Activated T-helper 9 cell treated with anti-CD3 and anti-CD28 coated beads, Interleukin-2, amount 50 U/mL, for 16 hours (primary cell): ENCODE results near the gene P3H1.
"Not testable (repeated sequence)": the region's sequence is repeated elsewhere in the genome, so short reads cannot be mapped to it uniquely, and the experiment has no call there.

Source experiments
- DNase-seq: peaks from one replicate; pipeline ENCODE4 v3.0.0-alpha.2; 2020; ENCODE audit warnings: low read depth

The P3H1 gene, protein sequence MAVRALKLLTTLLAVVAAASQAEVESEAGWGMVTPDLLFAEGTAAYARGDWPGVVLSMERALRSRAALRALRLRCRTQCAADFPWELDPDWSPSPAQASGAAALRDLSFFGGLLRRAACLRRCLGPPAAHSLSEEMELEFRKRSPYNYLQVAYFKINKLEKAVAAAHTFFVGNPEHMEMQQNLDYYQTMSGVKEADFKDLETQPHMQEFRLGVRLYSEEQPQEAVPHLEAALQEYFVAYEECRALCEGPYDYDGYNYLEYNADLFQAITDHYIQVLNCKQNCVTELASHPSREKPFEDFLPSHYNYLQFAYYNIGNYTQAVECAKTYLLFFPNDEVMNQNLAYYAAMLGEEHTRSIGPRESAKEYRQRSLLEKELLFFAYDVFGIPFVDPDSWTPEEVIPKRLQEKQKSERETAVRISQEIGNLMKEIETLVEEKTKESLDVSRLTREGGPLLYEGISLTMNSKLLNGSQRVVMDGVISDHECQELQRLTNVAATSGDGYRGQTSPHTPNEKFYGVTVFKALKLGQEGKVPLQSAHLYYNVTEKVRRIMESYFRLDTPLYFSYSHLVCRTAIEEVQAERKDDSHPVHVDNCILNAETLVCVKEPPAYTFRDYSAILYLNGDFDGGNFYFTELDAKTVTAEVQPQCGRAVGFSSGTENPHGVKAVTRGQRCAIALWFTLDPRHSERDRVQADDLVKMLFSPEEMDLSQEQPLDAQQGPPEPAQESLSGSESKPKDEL

DNA sequence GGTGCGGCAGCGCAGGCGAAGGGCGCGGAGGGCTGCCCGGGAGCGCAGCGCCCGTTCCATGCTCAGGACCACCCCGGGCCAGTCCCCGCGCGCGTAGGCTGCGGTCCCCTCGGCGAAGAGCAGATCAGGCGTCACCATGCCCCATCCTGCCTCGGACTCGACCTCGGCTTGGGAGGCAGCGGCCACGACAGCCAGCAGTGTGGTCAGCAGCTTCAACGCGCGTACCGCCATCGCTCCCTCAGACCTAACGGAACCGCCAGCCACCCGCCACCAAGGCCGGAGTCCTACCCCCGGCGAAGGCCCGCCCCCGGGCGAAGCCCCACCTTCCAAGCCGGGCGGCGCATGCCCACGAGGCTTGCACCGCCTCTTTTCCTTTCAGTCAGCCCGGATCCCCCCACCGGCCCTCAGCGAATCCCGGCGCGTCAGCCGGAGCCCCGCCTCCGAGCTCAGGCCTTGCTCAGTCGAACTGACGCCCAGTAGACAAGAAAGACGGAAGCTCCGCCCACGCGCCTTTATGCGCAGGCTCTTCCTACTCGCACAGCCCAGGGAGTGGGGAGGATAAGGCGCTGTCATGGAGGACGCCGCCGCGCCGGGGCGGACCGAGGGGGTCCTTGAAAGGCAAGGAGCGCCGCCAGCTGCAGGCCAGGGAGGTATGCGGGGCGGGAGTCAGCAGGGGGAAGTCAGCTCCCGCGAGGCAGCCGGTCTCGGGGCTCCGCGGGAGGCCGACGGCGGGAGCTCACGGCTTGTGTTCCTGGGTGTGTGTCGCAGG lies at the start of gene P3H1, which contains the start of gene C1orf50:
Gene P3H1 (minus strand): TSS at position 288 of the 769 bp plus-strand sequence. CDS start 57 bp downstream, at position 231.
Gene C1orf50 (plus strand): TSS at position 509 of the 769 bp plus-strand sequence. CDS start 63 bp downstream, at position 572.
- DNase-seq = peak; percentile 100

GRCh38 chr1:42815941-42816584 lies 49.2 kb upstream of the P3H1 start:
- no peak for DNase-seq

GRCh38 chr1:42814815-42815214 lies 48.0 kb upstream of the P3H1 start:
- not testable (repeated sequence) for DNase-seq

DNA sequence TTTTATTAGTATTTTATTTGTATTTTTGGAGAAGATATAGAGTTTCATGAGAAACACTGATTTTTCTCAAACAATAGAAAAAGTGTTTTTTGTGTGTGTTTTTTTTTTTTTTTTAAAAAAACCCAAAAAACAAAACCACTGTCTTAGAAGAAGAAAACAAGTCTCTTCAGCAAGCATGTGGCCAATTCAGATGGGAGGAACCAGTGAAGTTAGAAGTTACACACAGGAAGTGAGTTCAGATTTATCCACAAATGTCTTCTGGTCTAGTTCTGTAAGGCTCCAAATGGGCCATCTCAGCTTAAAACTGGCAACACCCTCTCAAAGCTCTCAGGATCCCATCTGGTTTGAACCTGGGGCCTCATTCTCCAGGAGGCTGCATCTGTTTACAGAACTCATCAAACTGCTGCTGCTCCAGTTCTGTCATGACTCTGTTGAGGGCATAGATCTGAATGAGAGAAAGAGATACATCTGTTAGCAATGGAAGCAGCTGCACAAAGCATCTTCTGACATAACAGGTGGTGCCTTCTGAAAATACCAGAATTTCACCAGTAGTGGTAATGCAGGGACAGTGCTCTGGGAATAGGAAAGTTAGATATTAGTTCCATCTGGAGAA lies 40.3 kb upstream of the P3H1 start:
- no peak for DNase-seq

- no peak for DNase-seq
Observed at GRCh38 chr1:42806593-42806992, 39.8 kb upstream of the P3H1 start.

DNA sequence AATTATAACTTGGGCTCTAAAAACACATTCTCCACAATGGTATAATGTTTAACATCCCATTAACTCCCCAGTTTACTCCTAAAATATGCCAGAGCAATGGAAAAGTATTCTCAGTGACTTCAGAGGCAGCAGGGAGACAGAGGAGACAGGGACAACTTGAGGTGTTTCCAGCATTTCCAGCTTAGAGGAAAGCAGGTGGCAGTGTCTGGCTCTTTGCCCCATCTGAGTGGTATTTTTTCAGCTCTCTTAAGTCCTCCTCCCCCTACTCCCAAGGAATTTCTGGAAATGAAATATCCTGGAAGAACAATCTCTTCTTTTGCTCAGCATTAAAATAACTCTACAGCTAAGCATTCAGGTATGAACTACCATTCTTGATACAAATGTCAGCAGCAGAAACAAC lies 39.3 kb upstream of the P3H1 start:
- no peak for DNase-seq

GRCh38 chr1:42801832-42802473 lies 35.1 kb upstream of the P3H1 start:
- DNase-seq = no peak

DNA sequence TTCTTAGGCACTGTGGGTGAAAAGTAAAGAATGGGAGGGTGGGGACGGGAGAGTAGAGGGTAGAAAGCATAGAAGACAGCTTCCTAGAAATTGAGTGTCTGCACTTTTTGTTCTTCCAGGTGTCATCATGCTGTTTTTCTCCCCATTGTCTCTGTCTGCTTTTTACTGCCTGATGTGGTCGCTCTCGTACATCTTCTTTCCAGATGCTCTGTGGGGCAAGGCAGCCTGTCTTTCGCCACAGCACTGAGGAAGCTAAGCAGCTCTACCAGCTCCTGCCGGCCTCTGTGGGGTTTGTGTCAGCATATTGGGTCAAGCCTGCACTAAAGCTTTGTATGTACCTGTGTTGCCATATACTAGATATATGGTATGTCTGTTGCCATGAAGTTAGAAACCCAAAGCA lies 31.2 kb upstream of the P3H1 start:
- no peak for DNase-seq

DNA sequence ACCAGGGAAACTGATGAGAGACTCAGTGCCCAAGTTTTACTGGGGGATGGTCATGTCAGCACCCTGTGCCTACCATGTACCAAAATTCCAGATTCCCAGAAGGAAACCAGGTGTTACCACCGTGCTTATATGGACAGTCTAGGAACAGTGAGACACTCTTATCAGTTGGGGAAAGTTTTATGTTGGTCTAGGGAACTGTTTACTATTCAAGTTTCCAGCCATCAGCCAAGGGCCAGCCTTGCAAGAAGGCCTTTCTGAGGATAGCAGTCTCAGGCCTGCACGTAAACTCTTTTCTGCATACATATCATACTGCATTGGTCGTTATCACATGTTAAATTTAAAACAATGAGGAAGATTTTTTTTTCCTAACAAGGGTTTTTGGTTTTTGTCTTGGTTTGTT lies 30.6 kb upstream of the P3H1 start:
- no peak for DNase-seq

GRCh38 chr1:42793824-42794223 lies 27.0 kb upstream of the P3H1 start:
- no peak for DNase-seq

GRCh38 chr1:42788021-42788420 lies 21.2 kb upstream of the P3H1 start:
- no peak for DNase-seq

DNA sequence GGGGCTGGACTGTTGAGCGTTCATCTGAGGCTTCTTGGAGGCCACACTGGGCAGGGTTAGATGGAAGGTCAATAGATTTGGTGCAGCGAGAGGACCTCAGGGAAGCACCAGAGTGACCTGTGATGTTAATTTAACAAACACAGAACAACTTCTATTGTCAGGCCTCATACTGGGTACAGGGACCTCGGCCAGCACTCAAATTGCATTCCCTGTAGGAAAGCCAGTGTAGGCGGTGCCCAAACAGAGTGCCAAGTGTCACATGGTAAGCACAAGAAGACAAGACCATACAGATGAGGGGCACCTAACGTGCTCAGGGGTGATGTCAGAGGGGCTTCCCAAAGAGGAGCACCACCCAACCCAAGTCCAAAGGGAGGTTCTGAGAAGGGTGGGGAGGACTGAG lies 19.3 kb upstream of the P3H1 start:
- DNase-seq = no peak

DNA sequence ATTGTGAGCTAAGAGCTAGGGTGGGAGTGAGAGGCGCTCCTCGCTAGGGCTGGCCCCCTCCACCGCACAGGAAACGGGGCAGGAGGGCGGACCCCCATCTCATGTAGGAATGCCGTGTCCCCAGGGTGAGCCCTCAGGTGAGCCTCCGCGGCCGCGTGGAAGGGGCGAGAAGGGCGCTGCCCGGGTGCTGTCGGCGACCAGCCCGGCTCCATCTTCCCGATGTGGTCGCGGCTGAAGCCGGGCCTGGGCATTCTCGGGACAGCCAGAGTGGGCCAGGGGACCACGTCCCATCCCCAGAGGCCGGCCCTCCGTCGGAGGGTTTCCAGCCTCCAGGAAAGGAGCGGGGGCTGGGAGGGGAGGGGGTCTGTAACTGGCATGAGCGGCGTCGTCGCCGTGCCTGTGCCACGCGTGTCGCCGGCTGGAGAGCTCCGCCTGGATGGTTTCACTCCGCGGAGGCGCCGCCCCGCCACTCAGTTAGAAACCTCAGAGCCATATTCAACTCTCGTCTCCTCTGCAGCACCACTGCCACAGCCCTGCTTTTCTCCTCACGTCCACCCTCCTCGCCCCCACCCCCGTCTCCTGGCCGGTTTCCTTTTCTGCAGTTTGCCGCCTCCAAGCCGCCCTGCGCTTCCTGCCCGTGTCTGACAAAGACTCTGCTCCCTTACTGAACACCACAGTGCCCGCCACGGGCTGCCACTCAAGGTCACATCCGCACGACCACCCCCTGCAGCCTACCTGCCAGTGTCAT lies 18.3 kb upstream of the P3H1 start, which contains the start of gene TMEM269:
Gene TMEM269 (plus strand): TSS at position 46 of the 748 bp plus-strand sequence. CDS start 4,903 bp downstream, outside the sequence.
- DNase-seq = no peak

DNA sequence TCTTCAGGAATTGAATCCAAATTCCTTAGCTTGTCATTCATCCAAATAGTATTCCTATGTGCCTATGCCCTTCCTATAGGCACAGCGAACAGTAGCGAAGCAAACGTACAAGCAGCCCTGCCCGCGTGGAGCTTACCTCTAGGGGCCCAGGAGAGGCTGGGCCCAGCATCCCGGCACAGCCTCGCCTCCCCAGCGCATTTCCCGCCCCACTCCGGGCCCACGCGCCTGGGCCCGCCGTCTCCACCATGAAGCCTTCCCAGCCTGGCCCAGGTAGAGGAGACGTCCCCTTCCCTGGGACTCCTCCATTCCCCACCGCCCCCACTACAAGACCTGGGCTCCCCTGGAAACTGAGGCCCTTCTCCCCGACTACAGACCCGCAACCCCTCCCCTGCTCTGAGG lies 17.7 kb upstream of the P3H1 start:
- DNase-seq = no peak

DNA sequence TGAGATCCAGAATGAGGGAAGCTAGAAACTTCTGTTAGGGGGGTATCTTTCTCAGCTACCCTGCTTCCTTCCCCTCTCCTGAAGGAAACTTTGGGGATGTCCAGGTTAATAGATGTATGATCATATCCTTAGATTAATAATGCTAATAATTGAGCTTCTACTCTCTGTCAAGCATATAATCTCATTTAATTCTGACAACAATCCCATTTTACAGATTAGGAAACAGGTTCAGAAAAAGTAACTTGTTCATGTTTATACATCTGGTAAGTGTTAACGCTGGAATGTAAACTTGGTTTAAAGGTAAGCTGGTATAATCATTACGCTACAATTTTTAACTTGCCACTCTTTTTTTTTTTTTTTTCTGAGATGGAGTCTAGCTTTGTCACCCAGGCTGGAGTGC lies 16.3 kb upstream of the P3H1 start:
- no peak for DNase-seq

- no peak for DNase-seq
Observed at GRCh38 chr1:42780176-42780575, 13.3 kb upstream of the P3H1 start.

GRCh38 chr1:42779725-42780124 lies 12.9 kb upstream of the P3H1 start:
- DNase-seq = no peak

DNA sequence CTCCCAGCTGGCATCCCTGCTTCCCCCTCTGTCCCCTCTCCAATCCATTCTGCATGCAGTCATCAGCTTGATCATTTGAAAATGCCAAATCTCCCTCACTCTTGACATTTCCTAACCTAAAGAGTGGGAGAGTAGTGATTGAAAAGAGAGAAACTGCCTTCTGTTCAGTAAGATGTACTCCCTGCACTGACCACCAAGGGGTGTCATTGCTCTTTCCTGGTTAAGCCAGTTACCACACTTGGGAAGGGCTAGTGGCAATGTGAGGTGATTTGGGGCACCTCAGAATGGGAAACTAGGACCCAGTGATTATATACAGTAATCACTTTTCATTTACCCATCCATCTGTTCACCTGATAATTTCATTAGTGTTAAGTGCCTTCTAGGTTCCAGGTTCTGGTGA lies 11.0 kb upstream of the P3H1 start:
- no peak for DNase-seq

DNA sequence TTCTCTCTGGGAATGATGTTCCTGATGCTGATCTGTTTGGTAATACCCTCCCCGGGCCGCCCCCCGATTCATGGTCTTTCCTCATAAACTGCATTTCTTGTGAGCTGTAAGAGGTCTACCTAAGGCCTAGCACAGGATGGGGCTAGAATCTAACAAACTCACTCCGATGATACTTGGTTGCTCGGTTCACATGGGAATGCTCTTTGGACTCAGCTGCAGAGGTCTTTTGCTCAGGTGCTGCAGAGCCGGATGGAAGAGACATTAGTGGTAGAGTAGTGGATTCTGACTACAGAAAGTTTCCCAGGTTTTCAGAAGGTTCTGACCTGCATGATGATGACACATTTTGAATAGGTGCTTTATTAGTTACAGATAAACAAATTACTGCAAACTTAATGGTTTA lies 9.7 kb upstream of the P3H1 start:
- DNase-seq = no peak

DNA sequence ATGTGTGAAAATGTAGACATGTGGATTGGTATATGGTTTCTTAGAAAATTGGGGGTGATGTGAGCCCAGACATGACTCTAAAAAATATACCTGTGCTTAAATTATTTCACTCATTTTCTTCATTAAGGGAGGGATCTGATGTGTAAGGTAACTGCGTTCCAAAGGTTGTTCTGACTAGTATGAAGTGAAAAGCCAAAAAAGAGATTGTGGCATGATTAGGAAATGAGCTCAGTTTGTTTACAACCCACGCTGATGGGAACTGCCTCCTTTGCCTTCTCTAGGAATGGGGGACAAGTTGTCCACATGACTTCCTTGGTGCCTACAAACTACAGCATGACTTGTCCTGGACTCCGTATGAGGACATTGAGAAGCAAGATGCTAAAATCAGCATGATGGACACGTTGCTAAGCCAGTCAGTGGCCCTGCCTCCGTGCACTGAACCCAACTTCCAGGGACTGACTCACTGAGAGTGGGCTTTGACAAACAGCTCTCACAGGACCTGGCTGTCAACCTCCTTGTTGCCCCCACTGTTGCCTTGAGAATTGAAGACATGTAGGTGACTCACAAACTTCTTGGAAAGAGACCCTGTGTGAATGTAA lies 8.2 kb upstream of the P3H1 start:
- no peak for DNase-seq
